HG02981 (cell line): ENCODE measurements around the gene SIK3.
A peak's percentile ranks its signal among the peaks of the same experiment; 100 is the strongest.

ENCODE experiments used
- ATAC-seq: cut with Tn5 transposase; IDR thresholded peaks from one replicate; pipeline ENCODE4 v1.9.1; 2021; ENCODE audit warnings: mild to moderate bottlenecking, moderate library complexity; ENCODE audit not compliant: unreplicated experiment

The SIK3 gene

DNA sequence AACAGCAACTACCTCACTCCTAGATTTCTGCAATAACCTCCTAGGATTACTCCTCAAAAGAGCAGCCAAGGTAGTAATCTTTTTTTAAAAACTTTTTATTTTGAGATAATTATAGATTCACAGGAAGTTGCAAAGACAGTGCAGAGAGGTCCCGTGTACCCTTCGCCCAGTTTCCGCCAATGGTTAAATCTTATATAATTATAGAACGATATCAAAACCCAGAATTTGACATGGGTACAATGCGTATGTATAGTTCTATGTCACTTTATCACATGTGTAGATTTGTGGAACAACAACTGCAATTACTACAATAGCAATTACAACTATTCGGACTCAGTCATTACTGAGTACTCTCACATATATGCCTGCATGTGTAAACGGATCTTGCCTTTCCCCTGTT lies 166.0 kb downstream of the SIK3 start:
- no peak for ATAC-seq

- ATAC-seq = no peak
Observed at GRCh38 chr11:116931206-116931953, 166.8 kb downstream of the SIK3 start.

- no peak for ATAC-seq
Observed at GRCh38 chr11:116930586-116930985, 167.6 kb downstream of the SIK3 start.

GRCh38 chr11:116930177-116930576 lies 168.1 kb downstream of the SIK3 start:
- no peak for ATAC-seq

GRCh38 chr11:116929414-116930090 lies 168.7 kb downstream of the SIK3 start:
- no peak for ATAC-seq

DNA sequence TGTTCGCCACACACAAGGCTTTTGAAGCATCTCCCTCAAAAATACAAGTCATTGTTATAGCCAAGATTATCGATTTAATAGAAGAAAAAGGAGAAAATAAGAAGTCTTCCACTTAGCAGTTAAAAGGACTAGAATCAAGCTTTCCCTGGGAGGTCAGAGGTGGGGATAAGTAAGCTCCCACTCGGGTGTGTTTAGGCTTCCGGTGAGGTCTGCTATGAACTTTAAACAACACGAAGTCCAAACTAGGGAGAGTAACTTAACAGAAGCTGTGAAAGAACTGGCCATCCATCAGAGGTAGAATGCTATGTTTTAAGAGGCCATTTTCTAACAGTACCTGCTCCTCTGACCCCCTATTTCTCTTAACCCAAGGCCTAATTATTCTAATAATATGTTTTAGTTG lies 169.4 kb downstream of the SIK3 start:
- no peak for ATAC-seq

DNA sequence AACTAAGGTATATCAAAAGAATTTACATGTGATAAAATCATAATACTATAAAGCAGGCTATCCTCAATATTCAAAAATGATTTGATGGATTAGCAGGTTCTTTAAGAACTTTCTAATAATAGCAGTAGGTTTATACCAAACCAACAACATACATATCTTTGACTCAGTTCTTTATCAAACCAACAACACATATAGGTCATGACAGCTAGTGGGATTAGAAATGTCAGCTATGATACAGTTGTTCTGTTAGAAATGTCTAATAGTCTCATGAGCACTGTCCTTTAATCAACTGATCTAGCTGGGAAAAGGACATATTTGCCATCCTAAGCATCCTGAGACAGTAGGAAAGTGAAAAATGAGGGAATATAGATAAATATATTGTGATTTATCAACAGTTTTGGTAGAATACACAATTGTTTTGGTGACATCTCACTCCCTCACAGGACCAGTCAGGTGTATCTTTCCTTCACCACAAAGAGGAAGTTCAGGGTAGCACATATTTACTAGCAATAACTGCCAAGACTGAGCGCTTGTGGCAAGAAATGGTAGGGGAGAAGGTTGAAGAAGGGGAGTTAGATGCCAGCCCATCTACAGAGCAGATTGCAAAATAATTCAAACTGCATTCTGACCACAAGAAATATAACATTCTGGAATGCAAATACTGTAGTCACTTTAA lies 170.0 kb downstream of the SIK3 start:
- peak; percentile 79 for ATAC-seq

GRCh38 chr11:116927163-116927974 lies 170.9 kb downstream of the SIK3 start:
- no peak for ATAC-seq

DNA sequence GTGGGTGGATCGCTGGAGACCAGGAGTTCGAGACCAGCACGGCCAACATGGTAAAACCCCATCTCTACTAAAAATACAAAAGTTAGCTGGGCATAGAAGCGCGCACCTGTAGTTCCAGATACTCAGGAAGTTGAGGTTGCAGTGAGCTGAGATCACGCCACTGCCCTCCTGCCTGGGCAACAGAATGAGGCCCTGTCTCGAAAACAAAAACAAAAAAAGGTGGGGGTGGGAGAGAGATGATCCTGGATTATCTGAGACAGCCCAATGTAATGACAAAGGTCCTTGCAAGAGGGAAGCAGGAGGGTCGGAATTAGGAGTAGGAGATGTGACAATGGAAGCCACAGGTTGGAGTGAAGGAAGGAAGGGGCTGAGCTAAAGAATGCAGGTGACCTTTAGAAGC lies 173.2 kb downstream of the SIK3 start:
- ATAC-seq = no peak

GRCh38 chr11:116918925-116919655 lies 179.1 kb downstream of the SIK3 start:
- no peak for ATAC-seq

GRCh38 chr11:116917632-116918031 lies 180.6 kb downstream of the SIK3 start:
- no peak for ATAC-seq

DNA sequence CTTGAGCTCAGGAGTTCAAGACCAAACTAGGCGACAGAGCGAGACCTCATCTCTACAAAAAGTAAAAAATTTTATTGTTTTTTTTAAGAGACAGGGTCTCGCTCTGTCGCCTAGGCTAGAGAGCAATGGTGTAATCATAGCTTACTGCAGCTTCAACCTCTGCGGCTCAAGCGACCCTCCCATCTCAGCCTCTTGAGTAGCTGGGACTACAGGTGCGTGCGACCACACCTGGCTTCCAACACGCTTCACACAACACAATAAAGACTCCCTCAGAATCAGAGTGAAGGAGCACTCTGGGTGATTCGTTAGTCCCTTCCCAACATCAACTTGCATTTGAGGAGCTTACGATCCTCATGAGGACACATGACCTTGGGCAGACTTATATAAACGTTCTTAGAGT lies 181.3 kb downstream of the SIK3 start:
- ATAC-seq = no peak

DNA sequence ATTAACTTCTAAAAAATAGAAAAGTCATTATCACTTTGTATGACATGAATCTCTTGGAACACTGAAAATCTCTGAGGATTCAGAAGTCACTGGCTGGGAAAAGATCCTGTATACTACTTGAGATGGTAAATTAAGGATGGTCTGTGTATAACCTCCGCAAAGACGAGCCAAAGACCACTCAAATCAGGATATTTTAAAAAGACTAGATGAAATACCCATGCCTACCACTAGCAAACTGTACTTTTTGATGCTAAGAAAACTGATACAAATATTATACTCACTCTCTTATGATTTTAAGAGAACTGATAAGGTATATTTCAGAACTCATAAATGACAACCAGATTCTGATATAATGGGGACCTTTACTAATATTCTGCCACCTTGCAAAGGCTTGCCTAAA lies 182.2 kb downstream of the SIK3 start:
- ATAC-seq = no peak

DNA sequence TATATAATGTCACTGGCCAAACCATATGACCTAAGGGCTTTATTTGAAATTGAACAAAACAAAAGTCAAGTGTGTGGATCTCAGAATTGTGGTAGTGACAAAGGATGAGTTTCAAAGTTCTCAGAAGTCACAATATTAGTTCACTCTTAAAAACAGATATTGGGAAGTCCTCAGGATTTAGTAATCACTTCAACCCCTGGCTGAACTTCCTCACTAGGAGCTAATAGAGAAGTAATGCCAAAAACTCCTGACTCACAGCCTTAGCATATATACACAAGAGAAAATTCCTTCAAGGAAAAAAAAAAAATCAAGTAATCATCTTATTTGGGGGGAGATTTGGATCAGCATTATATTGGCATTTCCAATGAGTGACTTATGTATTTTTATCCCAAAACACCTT lies 185.2 kb downstream of the SIK3 start:
- no peak for ATAC-seq

GRCh38 chr11:116911976-116912734 lies 186.1 kb downstream of the SIK3 start:
- ATAC-seq = no peak

DNA sequence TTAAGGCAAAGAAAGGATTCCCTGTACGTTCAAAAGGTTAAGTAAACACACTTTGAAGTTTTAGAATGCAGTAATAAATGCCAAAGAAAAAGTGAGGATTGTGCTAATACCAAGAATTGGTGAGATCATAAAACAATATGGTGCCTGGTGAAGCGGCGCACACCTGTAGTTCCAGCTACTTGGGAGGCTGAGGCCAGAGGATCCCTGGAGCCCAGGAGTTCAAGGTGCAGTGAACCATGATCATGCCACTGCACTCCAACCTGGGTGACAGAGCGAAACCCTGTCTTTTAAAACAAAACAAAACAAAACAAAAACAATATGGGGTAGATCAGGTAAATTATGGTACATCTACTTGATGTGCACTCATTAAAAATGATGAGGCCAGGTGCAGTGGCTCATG lies 187.4 kb downstream of the SIK3 start:
- ATAC-seq = no peak

GRCh38 chr11:116910378-116910777 lies 187.8 kb downstream of the SIK3 start:
- ATAC-seq = no peak

DNA sequence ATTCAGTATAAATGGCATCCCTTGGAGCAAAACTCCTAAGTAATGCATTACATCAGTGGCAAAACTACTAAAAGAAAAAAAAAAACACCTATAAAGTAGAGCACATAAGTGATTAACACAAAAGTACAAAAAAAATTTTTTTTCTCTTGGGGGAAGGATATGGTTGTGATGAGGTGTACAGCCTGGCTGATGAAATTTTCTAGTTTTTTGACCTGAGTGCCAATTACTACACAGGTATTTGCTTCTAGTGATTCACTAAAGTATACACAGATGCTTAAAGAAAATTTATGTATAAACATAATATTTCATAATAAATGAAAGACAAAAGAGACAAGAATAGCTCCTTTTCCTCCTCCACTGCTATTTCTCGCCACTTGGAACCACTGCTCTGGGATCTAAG lies 189.0 kb downstream of the SIK3 start:
- no peak for ATAC-seq

DNA sequence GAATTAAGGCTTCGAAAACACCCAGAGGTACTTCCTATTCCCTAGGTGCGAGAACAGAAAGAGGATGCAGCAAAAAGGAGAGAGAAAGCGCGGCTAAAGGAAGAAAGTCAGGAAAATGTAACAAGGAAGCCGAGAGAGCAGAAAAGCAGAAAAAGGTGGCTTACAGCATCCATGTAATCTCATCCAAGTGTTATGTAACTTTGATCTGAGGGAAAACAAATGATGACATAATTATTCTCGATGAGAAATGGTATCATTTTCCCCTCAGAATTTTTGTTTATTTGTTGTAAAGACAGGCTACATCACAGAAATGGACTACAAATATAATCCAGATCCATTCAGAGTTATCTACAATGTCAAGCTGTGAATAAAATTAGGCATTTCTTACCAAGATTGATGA lies 191.7 kb downstream of the SIK3 start:
- ATAC-seq = no peak

DNA sequence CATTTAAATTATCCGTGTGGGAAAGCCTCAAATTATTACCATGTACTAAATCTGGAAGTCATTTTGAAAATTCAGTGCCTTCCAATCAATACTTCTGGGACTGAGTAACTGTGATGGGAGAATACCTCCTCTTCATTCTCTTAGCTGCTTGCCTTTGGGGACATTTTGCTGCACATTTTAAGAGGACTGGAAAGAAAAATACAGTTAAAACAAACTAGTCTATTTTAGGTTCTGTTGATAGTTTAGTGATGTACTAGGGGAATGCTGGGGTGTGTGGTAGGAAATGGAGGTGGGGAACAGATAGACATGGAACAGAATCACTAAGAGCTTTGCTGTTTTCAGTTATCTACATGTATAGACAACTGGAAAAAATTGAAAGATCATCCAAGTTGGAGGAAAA lies 195.1 kb downstream of the SIK3 start:
- no peak for ATAC-seq
